Activated CD8-positive, alpha-beta memory T cell treated with anti-CD3 and anti-CD28 coated beads for 4 hours (primary cell): ENCODE results near the gene KIF5A.
A peak's percentile ranks its signal among the peaks of the same experiment; 100 is the strongest.
"Not testable (repeated sequence)": the region's sequence is repeated elsewhere in the genome, so short reads cannot be mapped to it uniquely, and the experiment has no call there.

Experiments
- DNase-seq, 2 donors: peaks; one replicate each; pipeline ENCODE4 v3.0.0-alpha.2; 2020; ENCODE audit warnings: low read depth in 2 of 2

The KIF5A gene

GRCh38 chr12:57549909-57550640 lies at the start of gene KIF5A:
TSS of gene KIF5A (plus strand) at chr12:57550044. CDS start at chr12:57550272, 228 bp downstream.
- DNase-seq, result peak; percentile 14 to 15

DNA sequence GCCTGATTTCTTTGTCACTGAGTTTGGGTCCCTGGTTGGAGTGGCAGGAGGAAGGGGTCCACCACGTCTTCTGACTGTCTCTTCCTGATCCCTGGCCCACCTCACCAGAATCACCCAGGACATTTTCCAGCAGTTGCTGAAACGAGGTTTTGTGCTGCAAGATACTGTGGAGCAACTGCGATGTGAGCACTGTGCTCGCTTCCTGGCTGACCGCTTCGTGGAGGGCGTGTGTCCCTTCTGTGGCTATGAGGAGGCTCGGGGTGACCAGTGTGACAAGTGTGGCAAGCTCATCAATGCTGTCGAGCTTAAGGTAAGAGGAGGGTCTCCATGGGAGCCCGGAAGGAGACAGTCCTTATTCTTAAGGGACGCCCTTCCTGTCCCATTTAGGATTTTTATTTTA lies 49.6 kb upstream of the KIF5A start:
- DNase-seq, result no peak

GRCh38 chr12:57502311-57502969 lies 47.4 kb upstream of the KIF5A start:
- not testable (repeated sequence) for DNase-seq

GRCh38 chr12:57506541-57506940 lies 43.3 kb upstream of the KIF5A start:
- DNase-seq, result not testable (repeated sequence)

DNA sequence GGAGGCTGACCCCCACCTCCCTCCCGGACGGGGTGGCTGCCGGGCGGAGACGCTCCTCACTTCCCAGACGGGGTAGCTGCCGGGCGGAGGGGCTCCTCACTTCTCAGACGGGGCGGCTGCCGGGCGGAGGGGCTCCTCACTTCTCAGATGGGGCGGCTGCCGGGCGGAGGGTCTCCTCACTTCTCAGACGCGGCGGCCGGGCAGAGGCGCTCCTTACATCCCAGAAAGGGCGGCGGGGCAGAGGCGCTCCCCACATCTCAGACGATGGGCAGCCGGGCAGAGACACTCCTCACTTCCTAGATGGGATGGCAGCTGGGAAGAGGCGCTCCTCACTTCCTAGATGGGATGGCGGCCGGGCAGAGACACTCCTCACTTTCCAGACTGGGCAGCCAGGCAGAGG lies 42.0 kb upstream of the KIF5A start:
- not testable (repeated sequence) for DNase-seq

GRCh38 chr12:57511161-57511560 lies 38.7 kb upstream of the KIF5A start:
- no peak for DNase-seq

DNA sequence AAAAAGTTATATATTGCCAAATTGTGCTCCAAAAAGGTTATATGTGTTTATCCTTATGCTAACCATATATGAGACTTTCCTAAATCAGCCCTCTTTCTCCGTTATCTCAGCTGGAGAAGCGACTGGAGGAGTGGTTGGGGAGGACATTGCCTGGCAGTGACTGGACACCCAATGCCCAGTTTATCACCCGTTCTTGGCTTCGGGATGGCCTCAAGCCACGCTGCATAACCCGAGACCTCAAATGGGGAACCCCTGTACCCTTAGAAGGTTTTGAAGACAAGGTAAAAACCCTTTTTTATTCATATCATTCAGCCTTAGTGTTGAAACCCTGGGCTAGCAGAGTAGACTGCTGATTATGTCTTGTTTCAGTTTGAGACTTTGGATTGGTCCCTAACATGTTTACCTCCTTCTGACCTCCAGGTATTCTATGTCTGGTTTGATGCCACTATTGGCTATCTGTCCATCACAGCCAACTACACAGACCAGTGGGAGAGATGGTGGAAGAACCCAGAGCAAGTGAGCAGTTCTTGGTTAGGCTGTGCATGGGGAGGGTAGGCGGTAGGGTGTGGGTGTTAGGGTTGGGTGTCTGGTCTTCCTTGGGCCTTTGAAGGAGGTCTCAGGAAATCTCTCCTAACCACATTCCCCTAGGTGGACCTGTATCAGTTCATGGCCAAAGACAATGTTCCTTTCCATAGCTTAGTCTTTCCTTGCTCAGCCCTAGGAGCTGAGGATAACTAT lies 38.1 kb upstream of the KIF5A start:
- no peak for DNase-seq

GRCh38 chr12:57512665-57513064 lies 37.2 kb upstream of the KIF5A start:
- no peak for DNase-seq

DNA sequence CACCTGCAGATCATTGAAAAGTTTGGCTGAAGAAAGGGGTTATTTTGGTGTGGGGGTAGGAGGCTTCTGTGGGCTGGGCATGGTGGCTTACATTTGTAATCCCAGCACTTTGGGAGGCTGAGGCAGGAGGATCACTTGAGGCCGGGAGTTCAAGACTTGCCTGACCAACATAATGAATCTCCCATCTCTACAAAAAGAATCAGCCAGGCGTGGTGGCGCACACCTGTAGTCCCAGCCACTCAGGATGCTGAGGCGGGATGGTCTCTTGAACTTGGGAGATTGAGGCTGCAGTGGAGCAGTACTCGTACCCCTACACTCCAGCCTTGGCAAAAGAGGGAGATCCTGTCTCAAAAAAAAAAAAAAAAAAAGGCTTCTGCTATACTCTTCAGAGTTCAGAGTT lies 36.6 kb upstream of the KIF5A start:
- DNase-seq, result no peak

DNA sequence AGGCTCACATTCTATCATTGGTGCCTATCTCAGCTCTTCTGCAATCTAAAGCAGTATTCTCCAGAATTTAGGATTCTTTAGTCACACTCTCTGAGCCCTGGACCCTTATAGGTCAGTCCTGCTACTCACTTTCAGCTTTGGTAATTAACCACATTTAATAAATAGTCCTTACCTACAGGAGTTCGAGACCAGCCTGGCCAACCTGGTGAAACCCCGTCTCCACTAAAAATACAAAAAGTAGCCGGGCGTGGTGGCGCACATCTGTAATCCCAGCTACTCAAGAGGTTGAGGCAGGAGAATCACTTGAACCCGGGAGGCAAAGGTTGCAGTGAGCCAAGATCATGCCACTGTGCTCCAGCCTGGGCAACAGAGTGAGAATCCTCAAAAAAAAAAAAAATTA lies 36.2 kb upstream of the KIF5A start:
- DNase-seq, result not testable (repeated sequence)

GRCh38 chr12:57514246-57514645 lies 35.6 kb upstream of the KIF5A start:
- not testable (repeated sequence) for DNase-seq

DNA sequence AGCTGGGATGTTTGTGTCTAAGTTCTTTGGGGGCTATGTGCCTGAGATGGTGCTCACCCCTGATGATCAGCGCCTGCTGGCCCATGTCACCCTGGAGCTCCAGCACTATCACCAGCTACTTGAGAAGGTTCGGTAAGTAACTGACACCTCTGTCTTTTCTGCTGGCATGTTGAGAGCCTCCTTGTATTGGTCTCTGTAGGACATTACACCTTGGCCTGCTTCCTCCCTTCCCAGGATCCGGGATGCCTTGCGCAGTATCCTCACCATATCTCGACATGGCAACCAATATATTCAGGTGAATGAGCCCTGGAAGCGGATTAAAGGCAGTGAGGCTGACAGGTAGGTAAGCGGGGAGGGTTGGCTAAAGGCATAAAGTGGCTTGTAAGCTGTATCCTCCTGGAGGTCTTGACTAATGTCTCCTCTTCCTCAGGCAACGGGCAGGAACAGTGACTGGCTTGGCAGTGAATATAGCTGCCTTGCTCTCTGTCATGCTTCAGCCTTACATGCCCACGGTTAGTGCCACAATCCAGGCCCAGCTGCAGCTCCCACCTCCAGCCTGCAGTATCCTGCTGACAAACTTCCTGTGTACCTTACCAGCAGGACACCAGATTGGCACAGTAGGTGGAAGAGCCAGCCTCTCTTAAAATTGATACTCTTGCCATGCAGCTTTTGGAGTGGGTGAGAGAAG lies 35.0 kb upstream of the KIF5A start:
- DNase-seq, result no peak

- no peak for DNase-seq
Observed at GRCh38 chr12:57515408-57515933, 34.4 kb upstream of the KIF5A start.

DNA sequence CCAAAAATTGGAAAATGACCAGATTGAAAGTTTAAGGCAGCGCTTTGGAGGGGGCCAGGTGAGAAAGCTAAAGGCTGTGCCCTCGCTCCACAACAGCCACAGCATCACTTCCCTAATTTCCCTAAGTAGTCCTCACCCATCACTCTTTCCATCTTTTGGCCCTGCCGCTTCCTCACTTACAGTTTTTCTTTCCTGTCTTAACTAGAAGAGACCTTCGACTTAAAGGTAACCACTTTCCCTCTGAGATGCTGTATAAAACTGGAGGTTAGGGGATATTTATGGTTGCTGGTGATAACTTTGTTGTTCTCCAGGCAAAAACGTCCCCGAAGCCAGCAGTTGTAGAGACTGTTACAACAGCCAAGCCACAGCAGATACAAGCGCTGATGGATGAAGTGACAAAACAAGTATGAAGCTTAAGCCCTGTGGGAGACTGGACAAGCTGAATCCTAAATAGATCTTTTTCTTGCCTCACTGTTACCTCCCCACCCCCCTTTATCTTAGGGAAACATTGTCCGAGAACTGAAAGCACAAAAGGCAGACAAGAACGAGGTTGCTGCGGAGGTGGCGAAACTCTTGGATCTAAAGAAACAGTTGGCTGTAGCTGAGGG lies 33.8 kb upstream of the KIF5A start:
- no peak for DNase-seq

DNA sequence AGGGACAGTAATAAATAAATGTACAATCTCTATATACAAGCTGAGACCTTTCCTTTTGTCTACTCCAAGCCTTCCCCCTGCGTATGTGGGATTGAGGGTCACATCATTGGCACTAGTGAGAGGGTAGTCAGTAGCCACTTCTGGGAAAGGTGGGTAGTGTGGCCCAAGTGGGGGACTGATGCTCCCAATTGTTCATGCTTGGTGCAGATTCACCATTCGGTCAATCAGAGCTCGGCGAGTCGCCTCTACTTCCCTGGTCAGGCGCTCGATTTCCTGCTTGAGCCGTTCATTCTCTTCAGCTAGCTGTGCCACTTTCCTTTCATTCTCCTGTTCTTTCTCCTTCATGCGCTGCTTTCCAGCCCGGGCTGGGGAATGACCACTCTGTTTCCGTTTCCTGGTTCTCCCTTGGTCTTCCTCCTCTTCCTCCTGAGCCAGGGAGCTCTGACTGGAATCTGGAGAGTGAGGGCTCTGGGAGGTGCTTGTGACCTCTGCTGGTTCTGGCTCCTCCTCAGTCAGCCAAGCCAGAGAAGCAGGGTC lies 33.2 kb upstream of the KIF5A start:
- no peak for DNase-seq

- no peak for DNase-seq
Observed at GRCh38 chr12:57517187-57517586, 32.7 kb upstream of the KIF5A start.

GRCh38 chr12:57517718-57518117 lies 32.1 kb upstream of the KIF5A start:
- not testable (repeated sequence) for DNase-seq

GRCh38 chr12:57518176-57518919 lies 31.5 kb upstream of the KIF5A start:
- no peak for DNase-seq

- no peak for DNase-seq
Observed at GRCh38 chr12:57518920-57519795, 30.7 kb upstream of the KIF5A start.

GRCh38 chr12:57519796-57520052 lies 30.1 kb upstream of the KIF5A start:
- no peak for DNase-seq
